H1 (cell line): ENCODE data around the gene HLA-C. TPM values are rescaled to one million over a fixed set of nuclear protein-coding genes. Genes with fewer than 3 reads are reported as not detected.

ENCODE experiments used
- PHF8 ChIP-seq: fragments of 200-600 bp; sonication (generic); conservative IDR thresholded peaks from 2 replicates; pipeline ENCODE4 v1.7.1; 2012; ENCODE audit warnings: low read depth, mild to moderate bottlenecking, inconsistent platforms, low read length, moderate library complexity
- RNF2 ChIP-seq: fragments of 200-900, 300-1000 bp; sonication (generic); IDR thresholded peaks from 2 replicates; pipeline ENCODE4 v1.7.1; 2016; ENCODE audit warnings: borderline replicate concordance, low read depth, mild to moderate bottlenecking, antibody characterized with exemption, low read length; ENCODE audit not compliant: poor library complexity, severe bottlenecking; ENCODE audit errors: missing control alignments
- polyA plus RNA-seq, 7 experiments: library from polyadenylated mRNA; depleted of rRNA in 3 of 7; stranded (reverse) in 5 of 7; unstranded in 2 of 7; fragments of >200 nt in 5 of 7; fragments of 200-250 nt in 2 of 7; gene quantifications; 1 replicate in 5 of 7; 2 replicates in 1 of 7; 4 replicates in 1 of 7; pipeline versions ENCODE4 v1.2.1 to v1.2.3, GENCODE V29; 2011 to 2013; ENCODE audit warnings: missing spikeins in 2 of 7, mixed read lengths in 2 of 7
- total RNA-seq: library from RNA; stranded (reverse); fragmentation: NEBNext Ultra II Directional; extraction: Animal tissue kit (Norgen Biotek cat#: 25700); gene quantifications from 2 replicates; pipeline ENCODE4 v1.2.1, GENCODE V29; 2021

Gene HLA-C
- total and polyA plus RNA-seq, 2 of the 8 experiments (the other 6 are each of a cell fraction or from before 2014, with no cell fraction given), result 245 to 360 TPM

DNA sequence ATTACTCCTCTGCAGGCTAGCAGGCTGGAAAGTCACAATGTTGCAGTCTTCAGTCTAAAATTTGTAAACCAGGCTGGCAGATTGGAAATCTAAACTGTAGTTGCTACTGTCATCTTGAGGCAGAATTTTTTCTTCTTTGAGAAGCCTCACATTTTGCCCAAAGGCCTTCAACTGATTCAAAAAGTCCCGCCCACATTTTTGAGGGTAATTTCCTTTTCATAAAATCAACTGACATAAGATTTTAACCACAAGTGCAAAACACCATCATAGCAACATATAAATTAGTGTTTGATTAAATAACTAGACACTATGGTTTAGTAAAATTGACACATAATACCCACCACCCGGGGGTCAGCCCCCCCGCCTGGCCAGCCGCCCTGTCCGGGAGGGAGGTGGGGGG is 28.4 kb downstream of the HLA-C start (continued):
- TF ChIP-seq PHF8 (no peak), RNF2 (no peak)
